Activated gamma-delta T cell treated with anti-CD3 and anti-CD28 coated beads, Interleukin-2, amount 50 U/mL, for 16 hours (primary cell): Measurements from ENCODE around the gene MGLL.
"Not testable (repeated sequence)": the region's sequence is repeated elsewhere in the genome, so short reads cannot be mapped to it uniquely, and the experiment has no call there.

Experiments
- DNase-seq: peaks from one replicate; pipeline ENCODE4 v3.0.0-alpha.2; 2020; ENCODE audit warnings: low read depth

MGLL gene

DNA sequence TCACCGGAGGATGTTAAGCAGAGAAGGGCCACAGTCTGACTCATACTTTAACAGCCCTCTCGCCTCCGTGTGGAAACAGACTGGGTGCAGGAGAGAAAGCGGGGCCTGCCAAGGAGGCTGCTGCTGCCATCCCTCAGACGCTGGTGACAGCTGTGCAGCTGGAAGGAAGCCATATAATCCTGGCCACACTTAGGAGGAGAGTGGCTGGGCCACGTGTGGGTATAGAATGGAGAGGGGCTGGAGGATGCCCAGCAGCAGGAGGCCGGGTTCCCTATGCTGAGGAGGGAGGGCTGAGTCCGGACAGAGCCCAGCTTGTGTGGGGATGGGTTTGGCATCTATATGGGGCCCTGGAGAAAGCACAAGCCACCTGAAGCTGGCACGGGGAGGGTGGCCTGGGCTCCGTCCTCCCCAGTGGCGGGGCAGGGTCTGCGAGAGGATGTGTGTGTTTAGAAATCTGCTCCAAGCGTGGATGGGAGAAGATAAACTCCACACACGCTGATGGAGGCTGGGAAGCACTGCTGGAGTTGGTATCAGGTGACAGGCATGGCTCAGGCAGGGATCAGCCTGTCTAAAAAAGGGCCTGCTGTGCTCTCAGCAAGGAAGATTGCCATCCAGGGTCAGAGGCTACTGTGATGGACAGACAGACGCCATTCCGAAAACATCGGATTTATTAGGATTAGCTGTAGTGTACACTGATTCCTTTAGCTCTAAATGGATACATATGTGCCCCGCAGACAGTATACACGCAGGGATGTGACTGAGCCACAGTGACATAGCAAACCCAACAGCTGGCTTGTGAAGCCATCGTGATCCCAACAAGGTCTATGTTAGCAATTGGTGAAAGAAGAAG, 133.7 kb downstream of the MGLL start:
- no peak for DNase-seq

DNA sequence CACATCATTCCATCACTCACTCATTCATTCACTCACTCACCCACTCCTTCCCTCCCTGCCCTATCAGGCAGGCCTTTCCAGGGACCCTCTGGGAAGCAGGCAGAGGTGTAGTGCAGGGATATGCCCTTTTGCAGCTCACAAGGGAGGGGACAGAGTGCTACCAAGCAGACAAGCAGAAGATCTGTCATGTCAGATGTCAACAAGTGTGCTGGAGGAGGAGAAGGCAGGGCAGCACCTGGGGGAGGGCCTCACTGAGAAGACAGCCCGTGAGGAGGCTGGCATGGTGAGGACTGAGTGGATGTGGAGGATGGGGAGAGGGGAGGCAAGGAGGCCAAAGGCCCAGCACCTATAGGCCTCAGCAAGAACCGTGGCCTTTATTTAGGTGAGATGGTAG, 134.3 kb downstream of the MGLL start:
- DNase-seq, result no peak

DNA sequence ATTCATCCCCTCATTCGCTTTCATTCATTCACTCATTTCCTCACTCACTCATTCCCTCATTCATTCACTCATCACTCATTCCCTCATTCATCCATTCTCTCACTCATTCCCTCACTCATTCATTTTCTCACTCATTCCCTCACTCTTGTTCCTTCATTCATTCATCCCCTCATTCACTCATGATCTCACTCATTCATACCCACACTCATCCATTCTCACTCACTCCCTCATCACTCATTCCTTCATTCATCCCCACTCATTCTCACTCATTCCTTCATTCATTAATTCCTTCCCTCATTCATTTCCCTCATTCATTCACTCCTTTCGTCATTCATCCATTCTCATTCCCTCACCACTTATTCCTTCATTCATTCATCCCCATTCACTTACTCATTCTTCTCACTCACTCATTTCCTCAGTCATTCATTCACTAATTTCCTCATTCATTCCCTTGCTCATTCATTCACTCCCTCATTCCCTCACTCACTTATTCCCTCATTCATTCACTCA, 135.0 kb downstream of the MGLL start:
- DNase-seq, result no peak

DNA sequence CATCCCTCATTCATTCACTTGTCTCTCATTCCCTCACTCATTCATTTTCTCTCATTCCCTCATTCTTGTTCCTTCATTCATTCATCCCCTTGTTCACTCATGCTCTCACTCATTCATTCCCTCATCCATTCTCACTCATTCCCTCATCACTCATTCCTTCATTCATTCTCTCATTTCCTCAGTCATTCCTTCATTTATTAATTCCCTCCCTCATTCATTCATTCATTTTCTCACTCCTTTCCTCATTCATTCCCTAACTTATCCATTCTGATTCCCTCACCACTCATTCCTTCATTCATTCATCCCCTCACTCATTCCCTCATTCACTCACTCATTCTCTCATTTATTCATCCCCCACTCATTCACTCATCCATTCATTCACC, 135.8 kb downstream of the MGLL start:
- no peak for DNase-seq

DNA sequence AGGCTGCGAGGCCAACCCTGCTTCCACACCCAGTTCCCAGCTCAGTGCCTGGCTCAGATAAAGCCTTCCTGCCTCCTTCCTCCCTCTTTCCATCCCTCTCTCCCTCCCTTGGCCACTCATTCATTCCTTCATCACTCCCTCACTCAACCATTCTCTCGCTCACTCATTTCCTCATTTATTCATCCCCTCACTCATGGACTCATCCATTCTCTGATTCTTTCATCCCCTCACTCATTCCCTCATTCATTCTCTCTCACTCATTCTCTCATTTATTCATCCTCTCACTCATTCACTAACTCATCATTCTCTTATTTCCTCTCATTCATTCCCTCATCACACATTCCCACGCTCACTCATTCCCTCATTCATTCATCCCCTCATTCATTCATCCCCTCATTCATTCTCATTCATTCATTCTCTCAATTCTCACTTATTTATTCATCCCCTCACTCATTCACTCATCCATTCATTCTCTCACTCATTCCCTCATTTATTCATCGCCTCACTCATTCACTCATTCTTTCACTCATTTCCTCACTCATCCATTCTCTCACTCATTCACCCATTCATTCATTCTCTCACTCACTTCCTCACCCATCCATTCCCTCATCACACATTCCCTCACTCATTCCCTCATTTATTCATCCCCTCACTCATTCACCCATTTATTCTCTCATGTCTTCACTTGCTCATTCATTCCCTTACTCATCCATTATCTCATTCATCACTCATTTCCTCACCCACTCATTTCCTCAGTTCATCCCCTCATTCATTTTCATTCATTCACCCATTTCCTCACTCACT, 136.4 kb downstream of the MGLL start:
- no peak for DNase-seq

DNA sequence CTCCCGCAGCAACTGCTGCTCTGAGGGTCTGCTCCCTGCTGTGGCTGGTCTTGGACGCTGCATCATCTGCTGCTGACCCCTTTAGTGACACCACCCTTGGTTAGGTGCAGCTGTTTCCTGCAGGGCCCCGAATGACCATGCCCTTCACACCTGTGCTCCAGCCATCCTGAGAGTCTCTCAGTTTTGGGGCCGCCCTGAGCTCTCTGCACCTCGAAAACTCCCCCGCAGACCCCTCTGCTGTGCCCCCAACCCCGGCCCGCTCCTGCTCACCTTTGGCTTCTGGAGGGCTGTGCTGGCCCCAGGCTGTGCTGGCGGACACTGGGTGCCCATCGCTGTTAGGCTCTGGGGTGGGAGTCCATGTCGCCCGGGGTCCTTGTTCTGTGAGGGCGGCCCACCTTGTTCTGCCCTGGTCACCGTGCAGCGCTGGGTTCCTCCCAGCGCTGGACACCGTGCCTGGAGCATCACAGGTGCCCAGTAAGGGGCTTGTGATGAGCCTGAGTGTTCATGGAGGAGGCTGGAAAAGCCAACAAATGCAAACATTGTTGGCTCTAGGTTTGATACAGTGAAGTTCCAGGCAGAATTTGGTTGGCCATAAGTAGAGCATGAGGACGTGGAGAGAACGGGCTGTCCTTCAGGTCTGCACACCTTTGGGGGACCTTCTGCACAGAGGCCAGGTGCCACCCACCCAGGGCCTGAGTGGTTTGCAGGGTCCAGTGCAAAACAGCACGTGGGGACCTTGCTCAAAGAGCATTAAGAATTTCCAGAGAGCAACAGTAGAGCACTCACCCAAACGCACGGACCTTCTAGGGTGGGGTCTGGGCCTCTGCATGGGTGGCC, 137.2 kb downstream of the MGLL start:
- DNase-seq, result no peak

DNA sequence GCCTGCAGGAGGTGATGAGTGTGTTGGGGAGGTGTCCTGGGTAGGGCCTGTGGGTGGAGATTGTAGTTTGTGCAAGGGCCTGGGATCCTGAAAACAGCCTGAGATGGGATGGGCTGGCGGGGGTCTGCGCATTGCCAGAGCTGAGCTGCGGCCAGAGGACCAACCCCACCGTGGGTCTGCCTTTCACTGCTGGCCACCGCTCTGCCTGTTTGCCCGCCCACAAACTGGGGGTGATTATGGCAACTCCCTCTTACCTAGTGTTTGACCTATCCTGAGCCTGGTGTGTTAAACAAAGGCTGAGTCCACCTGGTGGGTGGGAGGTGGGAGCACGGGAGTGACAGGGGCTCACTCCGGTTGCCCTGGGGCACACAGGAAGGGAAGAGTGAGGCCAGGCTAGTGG, 139.8 kb downstream of the MGLL start:
- DNase-seq, result no peak

DNA sequence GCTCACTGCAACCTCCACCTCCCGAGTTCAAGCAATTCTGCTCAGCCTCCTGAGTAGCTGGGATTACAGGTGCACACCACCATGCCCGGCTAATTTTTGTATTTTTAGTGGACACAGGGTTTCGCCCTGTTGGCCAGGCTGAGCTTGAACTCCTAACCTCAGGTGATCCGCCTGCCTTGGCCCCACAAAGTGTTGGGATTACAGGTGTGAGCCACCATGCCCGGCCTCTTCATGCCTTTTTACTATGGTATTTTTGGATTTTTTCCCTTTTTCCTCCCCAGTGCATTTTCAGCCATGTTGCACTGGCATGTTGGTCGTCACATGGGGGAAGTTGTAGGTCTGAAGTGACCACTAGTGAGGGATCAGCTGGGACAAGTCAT, 140.2 kb downstream of the MGLL start:
- not testable (repeated sequence) for DNase-seq

DNA sequence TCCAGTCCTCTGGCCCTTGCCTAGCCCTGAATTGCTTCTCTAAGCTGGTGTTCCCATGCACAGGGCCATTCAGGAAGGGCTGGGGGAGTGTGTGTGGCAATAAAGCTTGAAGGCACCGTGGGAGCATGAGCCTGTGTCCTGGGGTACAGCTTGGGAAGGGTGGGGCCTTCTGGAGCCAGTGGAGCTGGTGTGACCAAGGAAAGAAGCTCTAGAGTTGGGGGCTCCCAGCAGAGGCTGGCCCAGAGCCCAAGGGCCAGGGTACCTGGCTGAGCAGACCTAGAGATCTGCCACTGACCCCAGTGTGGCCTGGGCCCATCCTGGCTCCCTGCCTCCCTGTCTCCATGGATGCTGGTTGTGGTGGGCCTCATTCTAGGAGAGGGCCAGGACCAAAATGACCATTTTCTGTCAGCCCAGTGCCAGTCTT, 141.5 kb downstream of the MGLL start:
- no peak for DNase-seq

DNA sequence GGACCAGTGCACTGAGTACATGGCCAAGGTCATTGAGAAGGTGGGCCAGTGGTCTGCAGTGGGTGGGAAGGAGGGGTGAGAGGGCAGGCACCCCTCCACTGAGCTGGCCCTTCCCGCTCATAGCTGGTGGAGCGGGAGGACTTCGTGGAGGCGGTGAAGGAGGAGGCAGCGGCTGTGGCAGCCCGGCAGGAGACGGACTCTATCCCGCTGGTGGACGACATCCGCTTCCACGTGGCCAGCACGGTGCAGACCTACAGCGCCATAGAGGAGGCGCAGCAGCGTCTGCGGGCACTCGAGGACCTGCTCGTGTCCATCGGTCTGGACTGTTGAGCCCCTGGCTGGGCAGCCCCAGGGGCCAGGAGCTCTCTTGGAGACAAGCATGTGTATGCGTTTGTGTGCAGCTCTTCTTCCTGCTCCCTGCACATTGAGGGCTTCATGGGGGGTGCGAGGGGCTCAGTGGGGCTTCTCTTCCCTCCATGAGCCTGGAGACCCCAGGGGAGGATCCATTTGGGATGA, 142.1 kb downstream of the MGLL start:
- DNase-seq, result no peak

DNA sequence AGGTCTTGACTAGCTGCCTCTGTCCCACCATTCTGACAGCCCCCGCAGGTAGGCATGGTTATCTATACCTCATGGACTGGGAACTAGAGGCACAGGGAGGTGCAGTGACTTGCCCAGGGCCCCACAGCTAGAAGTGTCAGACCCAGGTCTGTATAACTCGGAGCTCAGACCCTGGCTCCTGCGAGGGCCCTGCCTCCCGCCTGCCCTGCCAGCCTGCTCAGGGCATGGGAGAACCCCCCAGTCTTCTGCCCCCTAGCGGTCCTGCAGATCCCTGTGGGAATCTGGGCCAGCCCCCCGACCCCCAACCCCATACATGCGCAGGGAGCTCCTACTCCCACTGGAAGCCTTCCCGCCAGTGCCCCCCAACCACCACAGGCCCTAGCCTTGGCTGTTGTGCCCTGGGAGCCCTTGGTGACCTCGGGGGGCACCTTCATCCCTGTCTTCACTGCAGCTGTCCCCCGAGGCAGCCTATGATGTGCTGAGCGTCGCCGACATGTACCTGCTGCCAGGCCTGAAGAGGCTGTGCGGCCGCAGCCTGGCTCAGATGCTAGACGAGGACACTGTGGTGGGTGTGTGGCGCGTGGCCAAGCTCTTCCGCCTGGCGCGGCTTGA, 142.7 kb downstream of the MGLL start:
- no peak for DNase-seq

DNA sequence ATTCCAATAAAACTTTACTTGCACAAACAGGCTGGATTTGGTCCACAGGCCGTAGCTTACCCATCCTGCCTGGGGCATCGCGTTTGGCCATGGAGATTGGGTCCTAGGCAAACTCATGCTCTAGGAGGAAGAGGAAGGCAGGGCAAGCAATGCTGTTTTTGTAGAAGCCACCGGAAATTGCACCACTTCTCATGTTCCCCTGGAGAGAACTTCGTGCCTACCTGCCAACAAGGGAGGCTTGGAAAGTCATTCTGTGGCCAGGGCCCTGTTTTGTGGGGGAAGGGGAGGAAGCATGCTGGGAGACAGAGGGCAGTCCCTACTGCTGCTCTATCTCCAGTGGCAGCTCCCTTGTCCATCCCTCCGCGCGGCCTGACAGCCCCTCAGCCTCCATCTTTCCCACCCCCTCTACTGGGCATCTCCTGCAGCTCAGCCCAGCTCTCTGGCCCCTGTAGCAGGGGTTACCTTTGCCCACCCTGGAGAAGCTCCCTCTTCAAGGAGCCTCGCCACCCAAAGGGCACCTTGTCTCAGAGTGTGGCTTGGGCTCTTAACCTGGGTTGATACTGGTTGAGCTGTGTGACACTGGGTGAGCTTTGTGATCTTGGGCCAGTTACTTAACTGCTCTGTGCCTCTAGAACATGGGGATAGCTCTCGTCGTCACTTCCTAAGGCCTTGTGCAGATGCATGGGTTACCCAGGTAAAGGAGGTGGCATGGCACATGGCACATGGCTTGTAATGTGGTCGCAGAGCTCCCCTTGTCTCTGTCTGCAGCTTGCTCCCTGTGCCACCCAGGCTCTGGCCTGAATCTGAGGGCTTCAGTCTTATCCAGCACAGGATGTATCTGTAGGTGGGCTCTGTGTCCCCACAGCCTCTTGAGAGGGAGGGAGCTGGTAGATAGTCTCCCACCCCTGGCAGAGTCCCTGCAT, 143.4 kb downstream of the MGLL start:
- no peak for DNase-seq

DNA sequence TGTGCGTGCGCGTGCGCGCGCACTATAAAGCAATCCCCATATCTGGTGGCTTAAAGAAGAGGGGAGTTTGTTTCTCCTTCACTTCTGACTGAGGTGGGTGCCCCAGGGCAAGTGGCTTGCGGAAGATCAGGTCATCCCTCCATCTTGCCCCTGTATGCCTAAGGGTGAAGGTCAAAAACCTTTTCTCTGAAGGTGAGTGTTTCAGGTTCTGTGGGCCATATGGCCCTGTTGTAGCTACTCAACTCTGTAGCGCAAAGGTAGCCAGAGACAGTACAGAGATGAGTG, 144.1 kb downstream of the MGLL start:
- DNase-seq, result no peak

DNA sequence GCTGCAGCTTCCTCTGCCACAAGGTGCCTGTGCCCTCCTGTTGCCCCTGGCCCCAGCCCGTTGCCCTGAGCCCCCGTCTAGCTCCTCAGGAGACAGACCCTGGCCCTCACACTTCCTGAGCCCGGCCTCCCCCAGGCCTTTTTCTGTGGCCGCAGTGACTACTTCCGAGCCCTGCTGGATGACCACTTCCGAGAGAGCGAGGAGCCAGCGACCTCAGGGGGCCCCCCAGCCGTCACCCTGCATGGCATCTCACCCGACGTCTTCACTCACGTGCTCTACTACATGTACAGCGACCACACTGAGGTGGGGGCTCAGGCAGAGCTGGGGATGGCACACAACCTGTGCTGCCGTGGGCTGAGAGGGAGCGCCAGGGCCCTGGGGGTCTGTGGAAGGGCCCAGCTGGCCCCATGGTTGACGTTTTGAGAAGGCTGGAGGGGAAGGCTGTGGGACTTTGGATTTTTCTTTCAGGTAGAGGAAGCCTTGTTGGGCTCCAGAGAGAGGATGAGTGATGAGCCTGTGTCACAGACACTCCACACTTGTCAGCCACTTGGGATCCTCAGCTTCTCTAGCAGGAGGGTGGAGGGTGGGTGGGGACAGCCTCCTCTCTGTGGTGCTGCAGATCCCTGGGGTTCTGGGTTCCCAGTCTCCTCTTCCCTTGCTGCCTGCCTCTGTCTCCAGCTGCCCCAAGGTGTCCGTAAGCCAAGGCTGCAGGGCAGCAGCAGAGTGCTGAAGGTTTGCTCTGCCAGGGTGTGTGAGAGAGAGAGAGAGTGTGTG, 144.6 kb downstream of the MGLL start:
- DNase-seq, result no peak

DNA sequence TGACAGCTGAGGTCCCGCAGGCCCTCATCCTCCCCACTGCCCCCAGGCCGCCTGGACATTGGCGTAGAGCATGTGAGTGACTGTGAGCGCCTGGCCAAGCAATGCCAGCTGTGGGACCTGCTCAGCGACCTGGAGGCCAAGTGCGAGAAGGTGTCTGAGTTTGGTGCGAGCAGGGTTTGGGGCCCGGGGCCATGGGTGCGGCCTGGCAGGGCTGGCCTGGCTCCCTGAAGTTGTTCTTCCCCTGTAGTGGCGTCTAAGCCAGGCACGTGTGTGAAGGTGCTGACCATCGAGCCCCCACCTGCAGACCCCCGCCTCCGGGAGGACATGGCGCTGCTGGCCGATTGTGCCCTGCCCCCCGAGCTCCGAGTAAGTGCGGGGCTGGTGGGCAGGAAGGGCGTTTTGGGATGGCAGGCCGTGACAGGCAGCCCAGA, 145.4 kb downstream of the MGLL start:
- no peak for DNase-seq

DNA sequence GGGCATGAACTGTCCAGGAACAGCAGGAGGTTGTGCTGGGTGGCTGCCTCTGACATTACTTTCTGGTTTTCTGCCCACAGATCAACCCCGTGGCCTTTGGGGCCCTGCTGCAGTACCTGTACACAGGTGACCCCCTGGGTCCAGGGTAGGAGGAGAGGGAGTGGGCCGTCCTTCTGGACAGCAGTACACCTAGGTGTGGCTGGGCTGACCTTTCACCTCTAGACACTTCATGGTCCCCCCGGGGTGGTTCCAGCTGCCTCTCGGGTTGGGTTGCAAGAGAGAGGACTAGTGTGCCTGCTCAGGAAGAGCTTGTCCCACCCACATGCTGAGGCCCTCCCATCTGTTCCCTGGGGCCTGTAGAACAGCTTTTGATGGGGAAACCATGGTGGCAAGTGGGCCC, 145.9 kb downstream of the MGLL start:
- DNase-seq, result no peak

DNA sequence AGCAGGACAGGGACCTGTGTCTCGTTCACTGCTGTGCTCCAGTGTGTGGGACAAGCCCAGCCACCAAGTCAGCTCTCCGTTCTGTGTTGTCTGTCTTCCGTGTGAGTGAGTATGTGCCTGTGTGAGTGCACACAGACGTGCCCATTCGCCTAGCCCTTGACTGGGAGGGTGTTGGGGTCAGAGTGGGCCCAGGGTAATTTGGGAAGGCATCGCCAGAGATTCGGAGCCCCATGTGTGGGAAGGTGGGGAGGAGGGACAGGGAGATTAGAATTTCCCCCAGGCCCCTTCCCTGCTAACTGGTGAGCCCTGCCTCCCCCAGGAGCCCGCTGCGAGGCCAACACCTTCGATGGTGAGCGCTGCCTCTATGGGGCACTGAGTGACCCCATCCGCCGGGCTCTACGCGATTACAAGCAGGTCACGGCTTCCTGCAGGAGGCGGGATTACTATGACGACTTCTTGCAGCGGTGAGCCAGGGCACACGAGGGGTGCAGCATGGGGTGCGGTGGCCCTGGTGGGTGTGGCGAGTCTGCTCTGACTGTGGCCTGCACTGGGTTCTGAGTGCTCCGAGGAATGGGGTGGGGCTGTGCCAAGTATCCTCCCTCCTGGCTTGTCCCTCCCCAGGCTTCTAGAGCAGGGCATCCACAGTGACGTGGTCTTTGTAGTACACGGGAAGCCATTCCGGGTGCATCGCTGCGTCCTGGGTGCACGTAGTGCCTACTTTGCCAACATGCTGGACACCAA, 146.5 kb downstream of the MGLL start:
- DNase-seq, result no peak

DNA sequence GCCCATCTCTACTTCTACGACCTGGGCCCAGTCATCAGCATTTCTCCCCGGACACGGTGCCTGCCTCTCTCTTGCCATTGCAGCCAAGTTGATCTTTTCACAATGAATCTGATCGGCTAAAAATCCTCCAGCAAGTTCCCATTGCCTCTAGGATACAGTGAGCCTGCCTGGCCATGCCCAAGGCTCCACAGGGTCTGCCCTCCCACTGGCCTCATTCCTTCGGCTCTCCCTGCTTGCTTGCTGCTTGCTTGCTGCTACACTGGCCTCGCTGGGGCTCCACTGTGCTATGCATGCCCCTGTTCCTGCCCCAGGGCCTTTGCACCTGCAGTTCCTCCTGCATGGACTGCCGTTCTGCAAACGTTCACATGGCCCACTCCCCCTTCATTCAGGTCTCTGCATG, 147.5 kb downstream of the MGLL start:
- no peak for DNase-seq

DNA sequence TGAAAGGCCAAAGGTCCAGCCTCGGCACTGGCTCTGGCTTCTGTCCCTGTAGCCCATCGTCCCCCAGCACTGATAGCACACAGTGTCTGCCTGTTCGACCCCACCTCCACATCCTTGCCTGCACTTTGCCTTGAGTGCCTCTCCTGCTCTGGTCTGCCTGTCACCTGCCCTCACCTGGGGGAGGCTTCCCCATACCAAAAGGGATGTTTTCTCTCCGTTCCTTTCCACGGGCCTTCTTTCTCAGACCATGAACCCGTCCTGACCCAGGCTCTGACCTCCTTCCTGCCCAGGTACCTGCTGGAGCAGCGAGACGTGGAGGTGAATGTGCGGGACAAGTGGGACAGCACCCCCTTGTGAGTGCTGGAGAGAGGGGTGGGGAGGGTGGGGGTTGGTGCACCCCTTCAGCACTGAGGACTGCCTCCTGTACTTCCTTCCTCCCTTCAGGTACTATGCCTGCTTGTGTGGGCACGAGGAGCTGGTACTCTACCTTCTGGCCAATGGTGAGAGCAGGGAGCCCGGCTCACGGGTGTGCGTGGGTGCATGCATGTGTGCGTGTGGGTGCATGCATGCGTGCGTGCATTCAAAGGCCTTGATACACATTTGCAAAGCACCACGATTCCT, 148.1 kb downstream of the MGLL start:
- DNase-seq, result no peak
